Transverse colon (tissue), 4 donors: Measurements from ENCODE around the gene TULP3. TPM values are rescaled to one million over a fixed set of nuclear protein-coding genes. Genes with fewer than 3 reads are reported as not detected.

Experiments
- DNase-seq: peaks from one replicate; pipeline ENCODE4 v3.0.0-alpha.2; 2019
- H3K27ac ChIP-seq, 4 donors: fragments of 200-600 bp; sonication (generic); 2 replicates each; pipeline ENCODE4 v1.5.1; 2016 to 2018; ENCODE audit warnings: inconsistent platforms in 4 of 4
- H3K27me3 ChIP-seq: fragments of 200-600 bp; sonication (generic); 2 replicates; pipeline ENCODE4 v1.5.1; 2017; ENCODE audit warnings: inconsistent platforms
- H3K36me3 ChIP-seq, 4 donors: fragments of 200-600 bp; sonication (generic); 2 replicates each; pipeline ENCODE4 v1.5.1; 2017 to 2019; ENCODE audit warnings: inconsistent platforms in 4 of 4
- H3K4me1 ChIP-seq, 4 donors: fragments of 200-600 bp; sonication (generic); 2 replicates each; pipeline ENCODE4 v1.5.1; 2017 to 2020; ENCODE audit warnings: inconsistent platforms in 4 of 4
- H3K4me3 ChIP-seq, 4 donors: fragments of 200-600 bp; sonication (generic); 1 replicate in 1 of 4; 2 replicates in 3 of 4; pipeline versions ENCODE4 v1.5.1 to v1.6.1; 2017 to 2019; ENCODE audit warnings: inconsistent platforms in 4 of 4
- H3K9me3 ChIP-seq, 2 donors: fragments of 200-600 bp; sonication (generic); 2 replicates each; pipeline ENCODE4 v1.5.1; 2017 to 2019; ENCODE audit warnings: inconsistent platforms in 2 of 2
- EP300 ChIP-seq: sonication (generic); formaldehyde crosslinking; IDR thresholded peaks from one replicate; pipeline ENCODE4 v1.6.1; 2017; ENCODE audit warnings: antibody characterized with exemption, low read depth
- POLR2A ChIP-seq: fragments of 450-650 bp; IDR thresholded peaks from one replicate; pipeline ENCODE4 v1.6.1; 2016; ENCODE audit warnings: antibody characterized with exemption, mild to moderate bottlenecking, moderate library complexity
- POLR2AphosphoS5 ChIP-seq, 3 donors: sonication (generic); formaldehyde crosslinking; IDR thresholded peaks; one replicate each; pipeline ENCODE4 v1.6.1; 2016; ENCODE audit warnings: antibody characterized with exemption in 3 of 3
- WGBS, 2 donors: methylation state at CpG; one replicate each; pipeline ENCODE4 v1.1.5; 2018; ENCODE audit warnings: low coverage in 1 of 2; 5-methylcytosine and 5-hydroxymethylcytosine counted together
- in situ Hi-C, 4 donors: fragments of 200-750 bp; cut with MboI; loops; one replicate each; pipeline versions ENCODE4 v1.15.0 to v1.15.1; 2017; ENCODE audit warnings: low sequenced_read_pairs in 3 of 4, low pct_ligation_motif_present in 1 of 4, low pct_unique_long_range_greater_than_20kb in 1 of 4
- intact Hi-C: fragments of 100-400 bp; cut with DNase I; formaldehyde crosslinking; loops from one replicate; pipeline ENCODE4 v1.15.1; 2023; ENCODE audit warnings: low total_unique reads
- small RNA-seq, 4 donors: library from RNA; depleted of rRNA; stranded (forward); fragments of <200 nt; gene quantifications; one replicate each; pipeline ENCODE3, GENCODE V24; 2016
- total RNA-seq, 4 donors: library from RNA; depleted of rRNA; stranded (reverse); fragments of >200 nt; gene quantifications; one replicate each; pipeline ENCODE4 v1.1.0, GENCODE V29; 2016
- TF ChIP-seq, protein P1 (sequence below), 5 experiments: fragments of 200-600 bp in 3 of 5; fragments of 450-650 bp in 2 of 5; sonication (generic) in 3 of 5; IDR thresholded peaks; 1 replicate in 2 of 5; 2 replicates in 3 of 5; pipeline ENCODE4 v1.5.1; 2016 to 2017; ENCODE audit warnings: antibody characterized with exemption in 5 of 5, inconsistent platforms in 3 of 5, mild to moderate bottlenecking in 2 of 5, moderate library complexity in 1 of 5

The TULP3 gene
- total RNA-seq, 4 donors from 2014 or later = 7.4 to 21.3 (median 16.9) TPM

DNA sequence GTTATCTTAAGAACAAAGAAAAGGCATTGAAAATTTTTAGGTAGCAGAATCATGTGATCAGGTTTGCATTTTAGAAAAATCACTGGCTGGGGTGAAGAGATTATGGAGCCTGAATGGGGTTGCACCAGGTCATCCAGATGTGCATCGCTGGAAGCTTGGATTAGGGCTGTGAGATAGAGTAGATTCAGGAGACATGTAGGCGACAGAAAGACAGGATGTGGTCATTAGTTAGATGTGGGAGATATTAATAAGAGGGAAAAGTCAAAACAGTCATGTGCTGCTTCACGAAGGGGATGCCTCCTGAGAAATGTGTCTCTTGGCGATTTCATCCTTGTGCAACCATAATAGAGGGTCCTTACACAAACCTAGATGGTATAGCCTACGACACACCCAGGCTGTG, 93.6 kb downstream of the TULP3 start:
- no peak overlapping the region for H3K4me3 ChIP-seq
- no peaks in the 10 kb centered on the region for H3K27me3 ChIP-seq
- H3K36me3 ChIP-seq = no peaks in the 10 kb centered on the region
- H3K4me1 ChIP-seq = no peaks in the 10 kb centered on the region
- no peak for DNase-seq
- in situ Hi-C loops (no loop called here), intact Hi-C loops (no loop called here)
- H3K27ac ChIP-seq = no peak overlapping the region
- no peaks in the 10 kb centered on the region for H3K9me3 ChIP-seq
- TF ChIP-seq, protein P1, sequence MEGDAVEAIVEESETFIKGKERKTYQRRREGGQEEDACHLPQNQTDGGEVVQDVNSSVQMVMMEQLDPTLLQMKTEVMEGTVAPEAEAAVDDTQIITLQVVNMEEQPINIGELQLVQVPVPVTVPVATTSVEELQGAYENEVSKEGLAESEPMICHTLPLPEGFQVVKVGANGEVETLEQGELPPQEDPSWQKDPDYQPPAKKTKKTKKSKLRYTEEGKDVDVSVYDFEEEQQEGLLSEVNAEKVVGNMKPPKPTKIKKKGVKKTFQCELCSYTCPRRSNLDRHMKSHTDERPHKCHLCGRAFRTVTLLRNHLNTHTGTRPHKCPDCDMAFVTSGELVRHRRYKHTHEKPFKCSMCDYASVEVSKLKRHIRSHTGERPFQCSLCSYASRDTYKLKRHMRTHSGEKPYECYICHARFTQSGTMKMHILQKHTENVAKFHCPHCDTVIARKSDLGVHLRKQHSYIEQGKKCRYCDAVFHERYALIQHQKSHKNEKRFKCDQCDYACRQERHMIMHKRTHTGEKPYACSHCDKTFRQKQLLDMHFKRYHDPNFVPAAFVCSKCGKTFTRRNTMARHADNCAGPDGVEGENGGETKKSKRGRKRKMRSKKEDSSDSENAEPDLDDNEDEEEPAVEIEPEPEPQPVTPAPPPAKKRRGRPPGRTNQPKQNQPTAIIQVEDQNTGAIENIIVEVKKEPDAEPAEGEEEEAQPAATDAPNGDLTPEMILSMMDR (IDR thresholded peaks at IDR 0.05) = no peak
- TF ChIP-seq EP300 = no peak
- no peak for TF ChIP-seq POLR2AphosphoS5 (IDR thresholded peaks at IDR 0.05)
- TF ChIP-seq POLR2A = no peak
- 76% methylated on average over 5 of the region's 5 CpGs; no CpG with 5 or more reads in 1 of the 2 donors for WGBS, 2 donors

DNA sequence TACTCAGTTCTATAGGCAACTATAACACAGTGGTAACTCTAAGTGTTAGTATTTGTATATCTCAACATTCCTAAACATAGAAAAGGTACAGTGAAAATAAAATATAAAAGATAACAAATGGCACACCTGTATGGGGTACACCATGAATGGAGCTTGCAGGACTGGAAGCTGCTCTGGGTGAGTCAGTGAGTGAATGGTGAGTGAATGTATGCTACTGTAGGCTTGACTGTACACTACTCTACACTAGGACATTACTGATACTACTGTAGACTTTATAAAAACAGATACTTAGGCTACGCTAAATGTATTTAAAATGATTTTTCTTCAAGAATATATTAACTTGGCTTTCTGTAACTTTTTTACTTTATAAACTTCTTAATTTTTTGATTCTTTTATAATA, 94.0 kb downstream of the TULP3 start:
- WGBS, 2 donors = 92 to 97% methylated on average over 1 of the region's 1 CpG

DNA sequence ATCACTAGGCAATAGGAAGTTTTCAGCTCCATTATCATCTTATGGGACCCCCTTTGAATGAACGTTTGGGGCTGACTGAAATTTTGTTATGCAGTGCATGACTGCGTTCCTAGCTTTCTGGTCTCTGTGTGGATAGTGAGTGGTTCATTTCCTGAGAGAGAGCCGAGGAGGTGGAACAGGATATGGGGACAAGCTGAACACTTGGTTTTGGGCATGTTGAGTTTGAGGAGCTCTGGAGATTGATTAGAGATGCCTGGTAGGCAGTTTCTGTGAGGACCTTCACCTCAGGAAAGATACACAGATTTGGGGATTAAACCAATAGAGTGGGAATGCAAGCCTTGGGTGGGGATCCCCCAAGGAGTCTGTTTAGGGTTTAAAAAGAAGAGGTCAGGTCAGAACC, 96.2 kb downstream of the TULP3 start:
- Histone ChIP-seq H3K9me3 (peaks cover 0 to 5% of the 10 kb centered on the region in 2 donors), H3K27ac (no peak overlapping the region), H3K4me3 (no peak overlapping the region), H3K4me1 (no peaks in the 10 kb centered on the region), H3K27me3 (no peaks in the 10 kb centered on the region), H3K36me3 (no peaks in the 10 kb centered on the region)
- DNase-seq = no peak
- intact Hi-C loops (no loop called here), in situ Hi-C loops (no loop called here)
- WGBS, 2 donors = 70 to 100% methylated on average over 1 to 3 of the region's 3 CpGs
- TF ChIP-seq EP300 (no peak), POLR2AphosphoS5 (IDR thresholded peaks at IDR 0.05) (no peak), POLR2A (no peak)
- TF ChIP-seq, protein P1 (IDR thresholded peaks at IDR 0.05) = no peak

More for the DNA sequence above, 94.0 kb downstream of the TULP3 start:
- in situ Hi-C loops = no loop called here
- Histone ChIP-seq H3K27me3 (no peaks in the 10 kb centered on the region), H3K9me3 (peaks cover 0 to 1% of the 10 kb centered on the region in 2 donors), H3K4me3 (no peak overlapping the region), H3K36me3 (no peaks in the 10 kb centered on the region), H3K4me1 (no peaks in the 10 kb centered on the region), H3K27ac (no peak overlapping the region)
- DNase-seq = no peak
- TF ChIP-seq, protein P1 (IDR thresholded peaks at IDR 0.05) = no peak
- TF ChIP-seq POLR2AphosphoS5 (IDR thresholded peaks at IDR 0.05) (no peak), POLR2A (no peak), EP300 (no peak)
- intact Hi-C loops = no loop called here

DNA sequence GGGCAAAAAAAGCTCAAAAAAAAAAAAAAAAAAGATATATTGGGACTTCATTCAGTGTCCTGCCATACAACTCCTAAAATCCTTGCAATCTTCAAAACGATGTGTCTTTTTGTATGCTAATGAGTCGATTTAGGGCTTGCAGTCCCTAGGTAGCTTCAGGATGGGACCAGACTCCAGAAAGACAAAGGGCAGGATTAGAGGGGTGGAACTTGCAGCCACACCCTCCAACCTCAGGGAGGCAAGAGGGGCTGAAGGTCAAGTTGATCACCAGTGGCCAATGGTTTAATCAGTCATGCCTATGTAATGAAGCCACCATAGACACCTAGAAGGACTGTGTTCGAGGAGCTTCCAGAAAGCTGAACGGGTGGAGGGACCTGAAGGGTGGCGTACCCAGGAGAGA, 97.8 kb downstream of the TULP3 start:
- 94% methylated on average over 5 of the region's 5 CpGs; no CpG with 5 or more reads in 1 of the 2 donors for WGBS, 2 donors
- no peak overlapping the region for H3K4me3 ChIP-seq
- H3K27me3 ChIP-seq = no peaks in the 10 kb centered on the region
- H3K9me3 ChIP-seq = peaks cover 0 to 5% of the 10 kb centered on the region in 2 donors
- no peak overlapping the region for H3K27ac ChIP-seq
- no peak for DNase-seq
- intact Hi-C loops = no loop called here
- in situ Hi-C loops = no loop called here
- no peak for TF ChIP-seq EP300
- TF ChIP-seq, protein P1 (IDR thresholded peaks at IDR 0.05) = no peak
- no peak for TF ChIP-seq POLR2AphosphoS5 (IDR thresholded peaks at IDR 0.05)
- no peak for TF ChIP-seq POLR2A
- H3K4me1 ChIP-seq = no peaks in the 10 kb centered on the region
- no peaks in the 10 kb centered on the region for H3K36me3 ChIP-seq

Small RNA genes lying within 50 kb of the gene (small RNA-seq; reads per million reads assigned to genes)
- 0 reads per million in 4 donors for gene RNU6-1315P

Other genes with a start within 250 kb of the TULP3 start
- 10 to 100 TPM; 35.4 to 82.4 (median 49.2) TPM for gene FKBP4, start 95.9 kb upstream of the TULP3 start, total RNA-seq
- 10 to 100 TPM; 29.5 to 90.6 (median 48.4) TPM for gene ITFG2, start 78.2 kb upstream of the TULP3 start, total RNA-seq
- under 1 TPM in 3 of 4 donors, not detected in 1; 0.14 to 0.32 (median 0.20) TPM for gene NRIP2, start 55.9 kb upstream of the TULP3 start, total RNA-seq
- gene TEX52, start 33.9 kb upstream of the TULP3 start, total RNA-seq = not detected
- gene FOXM1, start 13.7 kb upstream of the TULP3 start, total RNA-seq = 1 to 10 TPM in 3 of 4 donors, not detected in 1; 1.6 to 5.2 (median 2.2) TPM
- gene RHNO1, start 13.7 kb upstream of the TULP3 start, total RNA-seq = 10 to 100 TPM in 2 of 4 donors, 1 to 10 TPM in 2; 5.4 to 16.8 (median 8.6) TPM
- gene TEAD4, start 68.5 kb downstream of the TULP3 start, total RNA-seq = 10 to 100 TPM in 1 of 4 donors, 1 to 10 TPM in 3; 4.2 to 29.7 (median 6.3) TPM
- 1 to 10 TPM; 4.2 to 9.3 (median 6.1) TPM for gene TSPAN9, start 186.5 kb downstream of the TULP3 start, total RNA-seq